Tibial artery (tissue), 4 donors: Measurements from ENCODE around the gene FRRS1.
A peak's percentile ranks its signal among the peaks of the same experiment; 100 is the strongest.

Experiments used
- DNase-seq, 2 donors: peaks; one replicate each; pipeline ENCODE4 v3.0.0-alpha.2; 2019
- H3K27ac ChIP-seq, 2 donors: fragments of 200-600 bp; sonication (generic) in 1 of 2; 1 replicate in 1 of 2; 2 replicates in 1 of 2; pipeline ENCODE4 v1.5.1; 2018 to 2019; ENCODE audit warnings: mild to moderate bottlenecking in 1 of 2
- H3K27me3 ChIP-seq, 2 donors: fragments of 200-600 bp; sonication (generic) in 1 of 2; one replicate each; pipeline versions ENCODE4 v1.5.1 to v1.6.0; 2016 to 2019
- H3K36me3 ChIP-seq, 3 donors: fragments of 200-600 bp; sonication (generic) in 2 of 3; one replicate each; pipeline ENCODE4 v1.5.1; 2016 to 2019; ENCODE audit warnings: mild to moderate bottlenecking in 2 of 3
- H3K4me1 ChIP-seq, 4 donors: fragments of 200-600 bp; sonication (generic) in 2 of 4; 1 replicate in 3 of 4; 2 replicates in 1 of 4; pipeline ENCODE4 v1.5.1; 2016 to 2019
- H3K4me3 ChIP-seq, 2 donors: fragments of 200-600 bp; sonication (generic) in 1 of 2; 1 replicate in 1 of 2; 2 replicates in 1 of 2; pipeline ENCODE4 v1.5.1; 2018 to 2019; ENCODE audit warnings: mild to moderate bottlenecking in 2 of 2
- H3K9me3 ChIP-seq, 3 donors: fragments of 200-600 bp; sonication (generic) in 1 of 3; one replicate each; pipeline ENCODE4 v1.5.1; 2016 to 2019
- intact Hi-C: fragments of 100-400 bp; cut with DNase I; formaldehyde crosslinking; loops from one replicate; pipeline ENCODE4 v1.15.0; 2023; ENCODE audit warnings: low total_unique reads
- TF ChIP-seq, protein P1 (sequence below), 2 experiments: fragments of 200-600 bp in 1 of 2; fragments of 450-650 bp in 1 of 2; IDR thresholded peaks; one replicate each; pipeline ENCODE4 v1.5.1; 2017 to 2019; ENCODE audit warnings: antibody characterized with exemption in 2 of 2, mild to moderate bottlenecking in 1 of 2, moderate library complexity in 1 of 2

The FRRS1 gene

DNA sequence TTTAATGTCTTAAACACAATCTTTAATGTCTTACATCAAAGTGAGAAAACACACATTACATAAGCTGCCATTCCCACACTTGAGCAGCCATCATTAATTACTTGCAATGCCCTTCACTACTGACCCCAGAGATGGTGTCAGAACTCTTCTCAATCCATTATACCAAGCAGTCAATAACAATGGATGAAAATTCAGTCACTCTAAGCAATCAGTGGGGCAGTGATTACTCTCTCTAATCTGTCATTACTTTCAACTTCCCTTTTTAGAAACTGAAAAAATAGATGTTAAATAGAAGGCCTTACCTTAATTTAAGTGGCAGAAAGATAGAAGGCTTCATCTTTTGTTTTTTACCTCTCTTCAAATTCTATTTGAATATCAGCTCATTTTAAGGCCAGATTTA is 9.7 kb upstream of the FRRS1 start:
- TF ChIP-seq, protein P1, sequence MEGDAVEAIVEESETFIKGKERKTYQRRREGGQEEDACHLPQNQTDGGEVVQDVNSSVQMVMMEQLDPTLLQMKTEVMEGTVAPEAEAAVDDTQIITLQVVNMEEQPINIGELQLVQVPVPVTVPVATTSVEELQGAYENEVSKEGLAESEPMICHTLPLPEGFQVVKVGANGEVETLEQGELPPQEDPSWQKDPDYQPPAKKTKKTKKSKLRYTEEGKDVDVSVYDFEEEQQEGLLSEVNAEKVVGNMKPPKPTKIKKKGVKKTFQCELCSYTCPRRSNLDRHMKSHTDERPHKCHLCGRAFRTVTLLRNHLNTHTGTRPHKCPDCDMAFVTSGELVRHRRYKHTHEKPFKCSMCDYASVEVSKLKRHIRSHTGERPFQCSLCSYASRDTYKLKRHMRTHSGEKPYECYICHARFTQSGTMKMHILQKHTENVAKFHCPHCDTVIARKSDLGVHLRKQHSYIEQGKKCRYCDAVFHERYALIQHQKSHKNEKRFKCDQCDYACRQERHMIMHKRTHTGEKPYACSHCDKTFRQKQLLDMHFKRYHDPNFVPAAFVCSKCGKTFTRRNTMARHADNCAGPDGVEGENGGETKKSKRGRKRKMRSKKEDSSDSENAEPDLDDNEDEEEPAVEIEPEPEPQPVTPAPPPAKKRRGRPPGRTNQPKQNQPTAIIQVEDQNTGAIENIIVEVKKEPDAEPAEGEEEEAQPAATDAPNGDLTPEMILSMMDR (IDR thresholded peaks at IDR 0.05) = no peak
- intact Hi-C loops = no loop called here
- no peaks in the 10 kb centered on the region for H3K36me3 ChIP-seq
- H3K9me3 ChIP-seq = no peaks in the 10 kb centered on the region
- H3K4me1 ChIP-seq = peaks cover 0 to 13% (median 3%) of the 10 kb centered on the region in 4 donors
- no peak for DNase-seq
- H3K27ac ChIP-seq = no peak overlapping the region
- no peaks in the 10 kb centered on the region for H3K27me3 ChIP-seq
- no peak overlapping the region for H3K4me3 ChIP-seq

DNA sequence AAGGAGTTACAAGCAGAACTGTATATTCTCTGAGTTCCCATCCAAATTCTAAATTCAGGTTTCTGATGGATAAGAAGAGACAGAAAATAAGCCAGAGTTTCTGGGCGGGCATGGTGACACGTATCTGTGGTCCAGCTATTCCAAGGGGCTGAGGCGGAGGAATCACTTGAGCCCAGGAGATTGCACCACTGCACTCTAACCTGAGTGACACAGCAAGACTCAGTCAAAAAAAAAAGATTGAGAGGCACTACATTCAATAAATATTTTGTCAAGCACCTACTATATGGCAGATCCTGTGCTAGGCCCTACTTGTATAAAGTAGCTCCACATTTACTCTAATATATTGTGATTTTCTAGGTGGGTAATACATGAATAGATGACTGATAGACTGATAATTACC is 6.4 kb upstream of the FRRS1 start:
- peaks cover 0 to 33% (median 7%) of the 10 kb centered on the region in 4 donors for H3K4me1 ChIP-seq
- intact Hi-C loops = no loop called here
- TF ChIP-seq, protein P1 (IDR thresholded peaks at IDR 0.05) = no peak
- H3K4me3 ChIP-seq = no peak overlapping the region
- DNase-seq = no peak
- no peak overlapping the region for H3K27ac ChIP-seq
- H3K27me3 ChIP-seq = no peaks in the 10 kb centered on the region
- no peaks in the 10 kb centered on the region for H3K36me3 ChIP-seq
- no peaks in the 10 kb centered on the region for H3K9me3 ChIP-seq

DNA sequence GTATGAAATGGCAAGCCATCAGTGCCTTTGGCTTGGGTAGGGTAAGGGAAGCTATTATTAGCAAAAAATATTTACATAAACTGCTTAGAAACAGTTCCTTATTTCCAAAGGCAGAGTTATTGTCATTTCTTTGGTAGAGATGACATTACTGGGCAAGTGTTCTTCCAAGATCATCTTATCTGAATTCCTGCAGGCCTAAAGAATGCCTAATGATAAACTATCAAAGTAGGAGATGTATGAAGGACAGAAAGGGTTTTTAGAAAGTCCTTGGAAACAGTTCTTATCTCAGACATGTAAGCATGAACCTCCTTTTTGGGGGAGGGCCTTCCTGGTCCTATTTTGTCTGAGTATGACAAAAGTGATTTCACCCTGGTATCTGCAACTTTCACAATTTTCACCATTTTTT is 5.1 kb upstream of the FRRS1 start:
- Histone ChIP-seq H3K4me3 (no peak overlapping the region), H3K36me3 (no peaks in the 10 kb centered on the region), H3K9me3 (no peaks in the 10 kb centered on the region), H3K27ac (peak overlapping the region in 1 of 2 donors; percentile 14), H3K4me1 (peaks cover 0 to 44% (median 12%) of the 10 kb centered on the region in 4 donors), H3K27me3 (no peaks in the 10 kb centered on the region)
- no peak for DNase-seq
- TF ChIP-seq, protein P1 (IDR thresholded peaks at IDR 0.05) = no peak
- intact Hi-C loops = no loop called here

DNA sequence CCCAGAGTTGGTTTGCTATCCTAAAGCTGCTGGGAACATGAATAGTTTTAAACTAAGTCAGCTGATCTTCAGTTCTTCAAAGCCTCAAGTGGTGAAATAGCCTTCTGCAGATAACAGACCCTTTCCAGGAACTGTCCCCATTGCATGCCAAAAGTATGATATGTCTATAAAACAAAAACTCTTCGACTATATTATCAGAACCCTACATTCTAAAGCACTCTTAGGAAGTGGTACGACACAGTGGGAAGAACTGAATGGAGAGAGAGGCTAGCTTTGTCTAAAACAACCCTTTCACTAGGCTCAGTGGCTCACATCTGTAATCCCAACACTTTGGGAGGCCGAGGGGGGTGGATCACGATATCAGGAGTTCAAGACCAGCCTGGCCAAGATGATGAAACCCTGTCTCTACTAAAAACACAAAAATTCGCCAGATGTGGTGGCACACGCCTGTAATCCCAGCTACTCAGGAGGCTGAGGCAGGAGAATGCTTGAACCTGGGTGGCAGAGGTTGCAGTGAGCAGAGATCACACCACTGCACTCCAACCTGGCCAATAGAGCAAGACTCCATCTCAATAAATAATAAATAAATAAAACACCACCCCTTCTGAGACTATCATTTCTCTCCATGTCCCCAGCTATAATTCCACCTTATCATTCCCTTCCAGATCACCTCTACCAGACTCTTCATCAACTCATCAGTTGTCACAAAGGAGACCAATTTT is 2.2 kb upstream of the FRRS1 start:
- Histone ChIP-seq H3K4me3 (no peak overlapping the region), H3K27me3 (no peaks in the 10 kb centered on the region), H3K36me3 (no peaks in the 10 kb centered on the region), H3K9me3 (no peaks in the 10 kb centered on the region), H3K4me1 (peaks cover 0 to 57% (median 12%) of the 10 kb centered on the region in 4 donors), H3K27ac (no peak overlapping the region)
- no peak for DNase-seq
- TF ChIP-seq, protein P1 (IDR thresholded peaks at IDR 0.05) = no peak
- intact Hi-C loops = no loop called here

DNA sequence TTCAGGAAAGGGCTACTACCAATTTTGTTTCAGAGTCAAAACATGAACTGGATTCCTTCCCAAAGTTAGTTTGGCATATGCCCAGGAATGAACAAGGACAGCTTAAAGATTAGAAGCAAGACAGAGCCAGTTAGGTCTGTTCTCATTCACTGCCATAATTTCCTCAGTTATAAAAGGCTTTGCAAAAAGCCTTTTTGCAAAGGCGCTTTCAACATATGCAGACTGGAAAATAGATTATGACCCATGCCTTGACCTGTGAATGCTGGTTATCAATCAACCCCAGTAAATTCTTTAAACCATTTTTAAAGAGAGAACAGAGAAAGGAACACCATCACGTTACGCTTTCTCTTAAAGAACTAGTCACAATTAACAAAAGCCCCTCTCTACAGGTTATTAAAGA is 1.7 kb upstream of the FRRS1 start:
- Histone ChIP-seq H3K27me3 (no peaks in the 10 kb centered on the region), H3K9me3 (no peaks in the 10 kb centered on the region), H3K27ac (no peak overlapping the region), H3K4me3 (no peak overlapping the region), H3K36me3 (no peaks in the 10 kb centered on the region), H3K4me1 (peaks cover 0 to 60% (median 12%) of the 10 kb centered on the region in 4 donors)
- intact Hi-C loops = no loop called here
- DNase-seq = no peak
- TF ChIP-seq, protein P1 (IDR thresholded peaks at IDR 0.05) = no peak
